IMR-90 (cell line): ENCODE measurements around the gene SLC38A9. TPM values are rescaled to one million over a fixed set of nuclear protein-coding genes. Genes with fewer than 3 reads are reported as not detected.

Experiments
- ATAC-seq: fragments of 200-7000 bp; cut with Tn5 transposase; 2 replicates; pipeline ENCODE4 v1.9.1; 2020; ENCODE audit warnings: low read depth, mild to moderate bottlenecking, moderate library complexity
- BruUV-seq: library from RNA; stranded (reverse); fragments of 400-500 nt; replicated peaks from 2 replicates; lab custom pipeline; 2021; lab: Mats Ljungman, UMichigan
- CTCF ChIA-PET: fragments of 300-600 bp; formaldehyde crosslinking; extraction: SDS; loops from one replicate; lab custom pipeline; 2021; ENCODE audit warnings: antibody characterized with exemption; lab: Yijun Ruan, JAX
- POLR2A ChIA-PET: fragments of 300-600 bp; sonication (Branson Sonifier 250); formaldehyde crosslinking; loops from one replicate; lab custom pipeline; 2022; ENCODE audit warnings: antibody characterized with exemption; ENCODE audit not compliant: unreplicated experiment; lab: Charles Lee
- DNase-seq: peaks from one replicate; pipeline ENCODE4 v3.0.0; 2013
- H2AFZ ChIP-seq: replicated peaks from 2 replicates; pipeline ENCODE3; 2013; ENCODE audit warnings: low read length, mild to moderate bottlenecking; ENCODE audit not compliant: poor library complexity
- H2AK5ac ChIP-seq: 2 replicates; pipeline ENCODE4 v1.6.1; 2013; ENCODE audit warnings: low read depth, low read length, inconsistent platforms
- H2AK9ac ChIP-seq: replicated peaks from 2 replicates; pipeline ENCODE3; 2013; ENCODE audit warnings: mild to moderate bottlenecking, low read depth, low read length, moderate library complexity; ENCODE audit not compliant: poor library complexity
- H2BK120ac ChIP-seq: 2 replicates; pipeline ENCODE4 v1.6.1; 2013; ENCODE audit warnings: low read depth, low read length, inconsistent platforms
- H2BK15ac ChIP-seq: 3 replicates; pipeline ENCODE4 v1.6.1; 2013; ENCODE audit warnings: low read depth, low read length, inconsistent platforms
- H2BK20ac ChIP-seq: 2 replicates; pipeline ENCODE4 v1.6.1; 2013; ENCODE audit warnings: low read depth, mild to moderate bottlenecking, inconsistent platforms, low read length, moderate library complexity
- H2BK5ac ChIP-seq: 2 replicates; pipeline ENCODE4 v1.6.1; 2013; ENCODE audit warnings: mild to moderate bottlenecking, low read depth, low read length, inconsistent platforms; ENCODE audit not compliant: poor library complexity, severe bottlenecking
- H3K14ac ChIP-seq: replicated peaks from 2 replicates; pipeline ENCODE4 v1.6.1; 2013; ENCODE audit warnings: low read depth, low read length, inconsistent platforms
- H3K18ac ChIP-seq: 2 replicates; pipeline ENCODE4 v1.6.1; 2013; ENCODE audit warnings: low read depth, low read length, control low read depth
- H3K23ac ChIP-seq: 2 replicates; pipeline ENCODE4 v1.6.1; 2013; ENCODE audit warnings: low read depth, low read length, inconsistent platforms
- H3K27ac ChIP-seq: 2 replicates; pipeline ENCODE4 v1.5.1; 2013; ENCODE audit warnings: mild to moderate bottlenecking, control low read depth, low read length; ENCODE audit not compliant: insufficient read depth
- H3K27me3 ChIP-seq: 2 replicates; pipeline ENCODE4 v1.6.1; 2013; ENCODE audit warnings: low read length; ENCODE audit not compliant: control insufficient read depth, insufficient read depth
- H3K36me3 ChIP-seq: 2 replicates; pipeline ENCODE4 v1.6.1; 2013; ENCODE audit warnings: low read length, mixed read lengths; ENCODE audit not compliant: control insufficient read depth, insufficient read depth
- H3K4ac ChIP-seq: 2 replicates; pipeline ENCODE4 v1.6.1; 2013; ENCODE audit warnings: low read depth, low read length, inconsistent platforms
- H3K4me1 ChIP-seq: 2 replicates; pipeline ENCODE4 v1.6.1; 2013; ENCODE audit warnings: low read length, mixed read lengths; ENCODE audit not compliant: control insufficient read depth, insufficient read depth
- H3K4me2 ChIP-seq: 2 replicates; pipeline ENCODE4 v1.6.1; 2013; ENCODE audit warnings: low read depth, mild to moderate bottlenecking, control low read depth, low read length, moderate library complexity
- H3K4me3 ChIP-seq: 2 replicates; pipeline ENCODE4 v1.5.1; 2013; ENCODE audit warnings: low read depth, mild to moderate bottlenecking, control low read depth, low read length, moderate library complexity; ENCODE audit not compliant: insufficient read depth
- H3K56ac ChIP-seq: 2 replicates; pipeline ENCODE4 v1.6.1; 2013; ENCODE audit warnings: low read length, inconsistent platforms; ENCODE audit not compliant: insufficient read depth; ENCODE audit errors: extremely low read depth
- H3K79me1 ChIP-seq, 2 experiments: 2 replicates each; pipeline ENCODE4 v1.6.1; 2013; ENCODE audit warnings: low read length in 2 of 2, inconsistent platforms in 1 of 2, low read depth in 1 of 2
- H3K9ac ChIP-seq: 2 replicates; pipeline ENCODE4 v1.6.1; 2013; ENCODE audit warnings: low read depth, low read length, control low read depth
- H3K9me1 ChIP-seq: 2 replicates; pipeline ENCODE4 v1.6.1; 2013; ENCODE audit warnings: low read length, inconsistent platforms; ENCODE audit not compliant: insufficient read depth
- H3K9me3 ChIP-seq: 2 replicates; pipeline ENCODE4 v1.6.1; 2013; ENCODE audit warnings: low read length; ENCODE audit not compliant: control insufficient read depth, insufficient read depth
- H4K20me1 ChIP-seq: 2 replicates; pipeline ENCODE4 v1.6.1; 2013; ENCODE audit warnings: low read length, inconsistent platforms; ENCODE audit not compliant: insufficient read depth
- H4K5ac ChIP-seq: 2 replicates; pipeline ENCODE4 v1.6.1; 2013; ENCODE audit warnings: mild to moderate bottlenecking, low read depth, low read length, control low read depth
- H4K8ac ChIP-seq, 2 experiments: 2 replicates each; pipeline ENCODE4 v1.6.1; 2013; ENCODE audit warnings: low read depth in 2 of 2, low read length in 2 of 2, control low read depth in 1 of 2, inconsistent platforms in 1 of 2
- H4K91ac ChIP-seq: 2 replicates; pipeline ENCODE4 v1.6.1; 2013; ENCODE audit warnings: low read depth, low read length, inconsistent platforms; ENCODE audit not compliant: insufficient read depth
- FOS ChIP-seq: fragments of 150-350 bp; IDR thresholded peaks from 2 replicates; pipeline ENCODE4 v1.6.1; 2016; ENCODE audit warnings: low read depth, low read length
- MAZ ChIP-seq: IDR thresholded peaks from 2 replicates; pipeline ENCODE4 v1.6.1; 2012; ENCODE audit warnings: low read depth, mild to moderate bottlenecking, low read length, improper control_type of control experiment, moderate library complexity, borderline replicate concordance
- MXI1 ChIP-seq: IDR thresholded peaks from 2 replicates; pipeline ENCODE4 v1.6.1; 2012; ENCODE audit warnings: low read depth, mild to moderate bottlenecking, low read length, moderate library complexity, borderline replicate concordance
- WGBS, 2 experiments: methylation state at CpG; one replicate each; pipeline versions ENCODE4 v1.1.5 to v1.1.7; 2013; ENCODE audit warnings: missing lambda C conversion rate in 2 of 2; ENCODE audit not compliant: insufficient read length in 1 of 2; ENCODE audit errors: extremely low coverage in 2 of 2; 5-methylcytosine and 5-hydroxymethylcytosine counted together
- dilution Hi-C: fragments of 300-500 bp; cut with HindIII; formaldehyde crosslinking; loops from one replicate; pipeline ENCODE4 v1.14.3; 2018; ENCODE audit warnings: low sequenced_read_pairs; ENCODE audit not compliant: unreplicated experiment
- in situ Hi-C: fragments of 300-500 bp; cut with MboI; formaldehyde crosslinking; loops from 3 replicates; pipeline ENCODE4 v1.14.3; 2019; ENCODE audit warnings: low sequenced_read_pairs, inconsistent platforms, mixed read lengths
- intact Hi-C: fragments of 100-400 bp; cut with micrococcal nuclease; formaldehyde crosslinking; loops from 2 replicates; pipeline ENCODE4 v1.10.0; 2022
- polyA plus RNA-seq, 3 experiments: library from polyadenylated mRNA; depleted of rRNA; stranded (reverse); fragments of >200 nt; gene quantifications; 2 replicates each; pipeline ENCODE4 v1.2.3, GENCODE V29; 2012; ENCODE audit warnings: low replicate concordance in 1 of 3
- total RNA-seq: library from RNA; depleted of rRNA; stranded (reverse); fragments of >200 nt; gene quantifications from 2 replicates; pipeline ENCODE4 v1.2.3, GENCODE V29; 2012

Gene SLC38A9
- total and polyA plus RNA-seq, 2 of the 4 experiments (the other 2 are of a cell fraction): 10.5 to 24.2 TPM

DNA sequence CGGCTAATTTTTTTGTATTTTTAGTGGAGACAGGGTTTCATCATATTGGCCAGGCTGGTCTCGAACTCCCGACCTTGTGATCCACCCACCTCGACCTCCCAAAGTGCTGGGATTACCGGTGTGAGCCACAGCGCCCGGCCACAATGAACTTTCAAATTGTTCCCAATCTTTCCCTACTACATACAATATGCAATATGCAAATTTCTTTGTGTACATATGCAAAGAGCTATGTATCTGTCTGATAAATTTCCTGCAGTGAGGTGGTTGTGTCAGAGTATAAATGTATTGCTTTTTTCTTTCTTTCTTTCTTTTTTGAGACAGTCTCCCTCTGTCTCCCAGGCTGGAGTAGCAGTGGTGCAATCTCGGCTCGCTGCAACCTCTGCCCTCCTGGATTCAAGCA lies 128.5 kb downstream of the SLC38A9 start:
- H3K9me3 ChIP-seq: no peaks in the 10 kb centered on the region
- H3K14ac ChIP-seq: no peak overlapping the region
- H3K27me3 ChIP-seq: no peaks in the 10 kb centered on the region
- H4K91ac ChIP-seq: no peak overlapping the region
- no peaks in the 10 kb centered on the region for H3K79me1 ChIP-seq
- no peaks in the 10 kb centered on the region for H4K20me1 ChIP-seq
- H3K23ac ChIP-seq: no peak overlapping the region
- intact Hi-C loops: no loop called here
- no peak overlapping the region for H3K4me3 ChIP-seq
- H2BK20ac ChIP-seq: no peak overlapping the region
- ATAC-seq: no peak
- no peak overlapping the region for H3K56ac ChIP-seq
- peaks cover 9% of the 10 kb centered on the region; the same call in 1 of the 2 replicates for H3K4me1 ChIP-seq
- in situ Hi-C loops: no loop called here
- H3K18ac ChIP-seq: no peak overlapping the region; the same call in 1 of the 2 replicates
- no peak overlapping the region for H2AK9ac ChIP-seq
- no peak overlapping the region for H3K9ac ChIP-seq
- no peak overlapping the region for H2BK15ac ChIP-seq
- H2AK5ac ChIP-seq: no peak overlapping the region
- ChIA-PET CTCF (interaction anchor here (1.0 kb wide), 1 partner anchor 17 kb away, joined by 3 read pairs; no protein-coding TSS in a partner anchor), POLR2A (no interaction called here)
- no peak overlapping the region for H3K27ac ChIP-seq
- H3K9me1 ChIP-seq: peaks cover 7% of the 10 kb centered on the region; the same call in 1 of the 2 replicates
- no peak for TF ChIP-seq MXI1
- no peak for TF ChIP-seq FOS
- no peak for TF ChIP-seq MAZ
- no CpG with 5 or more reads among the region's 9 CpGs for WGBS, 2 experiments
- DNase-seq: no peak
- H2BK5ac ChIP-seq: no peak overlapping the region
- no peak overlapping the region for H2BK120ac ChIP-seq
- H4K5ac ChIP-seq: no peak overlapping the region; the same call in 1 of the 2 replicates
- no TSS peak for BruUV-seq
- dilution Hi-C loops: no loop called here
- H3K36me3 ChIP-seq: no peaks in the 10 kb centered on the region
- H4K8ac ChIP-seq: no peak overlapping the region
- H2AFZ ChIP-seq: no peak overlapping the region
- H3K4me2 ChIP-seq: no peak overlapping the region
- H3K4ac ChIP-seq: no peak overlapping the region
